ENCODE results near the gene MRPL36.
"Not testable (repeated sequence)": the region's sequence is repeated elsewhere in the genome, so short reads cannot be mapped to it uniquely, and the experiment has no call there.

MRPL36 gene

GRCh38 chr5:1792842-1793266 lies 6.8 kb downstream of the MRPL36 start:
- peak overlapping the region; percentile 44; the same call in 1 of the 2 replicates for H3K27ac ChIP-seq (replicated peaks)
- no peak for TF ChIP-seq REST (IDR thresholded peaks at IDR 0.05; ENCODE audit: insufficient replicate concordance, low read depth)
- TF ChIP-seq POLR2AphosphoS5 (IDR thresholded peaks at IDR 0.05; ENCODE audit: low read depth): 0 out of 2 replicates have a peak, but pooled peaks have one; percentile 19
- peak; percentile 54 to 73 for DNase-seq (ENCODE audit: low read depth in 1 of 2, low spot score in 1 of 2)
- H3K4me3 ChIP-seq (replicated peaks; ENCODE audit: insufficient read depth, low read length): no peak overlapping the region
- H3K27me3 ChIP-seq (ENCODE audit: insufficient read depth, poor library complexity, severe bottlenecking): no peaks in the 10 kb centered on the region

GRCh38 chr5:1791176-1791575 lies 8.5 kb downstream of the MRPL36 start:
- TF ChIP-seq GABPA (IDR thresholded peaks at IDR 0.05; ENCODE audit: low read depth) (no peak), POLR2AphosphoS5 (IDR thresholded peaks at IDR 0.05; ENCODE audit: low read depth) (no peak), SPI1 (IDR thresholded peaks at IDR 0.05; ENCODE audit: borderline replicate concordance, low read depth) (no peak), REST (IDR thresholded peaks at IDR 0.05; ENCODE audit: insufficient replicate concordance, low read depth) (no peak), CTCF (IDR thresholded peaks at IDR 0.05; ENCODE audit: insufficient read depth, low read length) (no peak)
- H3K27ac ChIP-seq (replicated peaks): no peak overlapping the region
- H3K4me3 ChIP-seq (replicated peaks; ENCODE audit: insufficient read depth, low read length): no peak overlapping the region
- no peaks in the 10 kb centered on the region for H3K27me3 ChIP-seq (ENCODE audit: insufficient read depth, poor library complexity, severe bottlenecking)
- no peak for DNase-seq (ENCODE audit: low read depth in 1 of 2, low spot score in 1 of 2)

- TF ChIP-seq GABPA (IDR thresholded peaks at IDR 0.05; ENCODE audit: low read depth) (no peak), POLR2AphosphoS5 (IDR thresholded peaks at IDR 0.05; ENCODE audit: low read depth) (no peak), SPI1 (IDR thresholded peaks at IDR 0.05; ENCODE audit: borderline replicate concordance, low read depth) (no peak), CTCF (IDR thresholded peaks at IDR 0.05; ENCODE audit: insufficient read depth, low read length) (no peak), REST (IDR thresholded peaks at IDR 0.05; ENCODE audit: insufficient replicate concordance, low read depth) (no peak)
- H3K27me3 ChIP-seq (ENCODE audit: insufficient read depth, poor library complexity, severe bottlenecking): no peaks in the 10 kb centered on the region
- DNase-seq (ENCODE audit: low read depth in 1 of 2, low spot score in 1 of 2): no peak
- H3K27ac ChIP-seq (replicated peaks): no peak overlapping the region
- H3K4me3 ChIP-seq (replicated peaks; ENCODE audit: insufficient read depth, low read length): no peak overlapping the region
Measured at GRCh38 chr5:1789834-1790471, 9.7 kb downstream of the MRPL36 start.

GRCh38 chr5:1789438-1789833 lies 10.2 kb downstream of the MRPL36 start:
- not testable (repeated sequence) for H3K27ac ChIP-seq (replicated peaks); H3K27me3 ChIP-seq (ENCODE audit: insufficient read depth, poor library complexity, severe bottlenecking); H3K4me3 ChIP-seq (replicated peaks; ENCODE audit: insufficient read depth, low read length); DNase-seq (ENCODE audit: low read depth in 1 of 2, low spot score in 1 of 2)

Data from HL-60 (cell line).